Measurements from ENCODE around the gene TCOF1.

The TCOF1 gene, protein sequence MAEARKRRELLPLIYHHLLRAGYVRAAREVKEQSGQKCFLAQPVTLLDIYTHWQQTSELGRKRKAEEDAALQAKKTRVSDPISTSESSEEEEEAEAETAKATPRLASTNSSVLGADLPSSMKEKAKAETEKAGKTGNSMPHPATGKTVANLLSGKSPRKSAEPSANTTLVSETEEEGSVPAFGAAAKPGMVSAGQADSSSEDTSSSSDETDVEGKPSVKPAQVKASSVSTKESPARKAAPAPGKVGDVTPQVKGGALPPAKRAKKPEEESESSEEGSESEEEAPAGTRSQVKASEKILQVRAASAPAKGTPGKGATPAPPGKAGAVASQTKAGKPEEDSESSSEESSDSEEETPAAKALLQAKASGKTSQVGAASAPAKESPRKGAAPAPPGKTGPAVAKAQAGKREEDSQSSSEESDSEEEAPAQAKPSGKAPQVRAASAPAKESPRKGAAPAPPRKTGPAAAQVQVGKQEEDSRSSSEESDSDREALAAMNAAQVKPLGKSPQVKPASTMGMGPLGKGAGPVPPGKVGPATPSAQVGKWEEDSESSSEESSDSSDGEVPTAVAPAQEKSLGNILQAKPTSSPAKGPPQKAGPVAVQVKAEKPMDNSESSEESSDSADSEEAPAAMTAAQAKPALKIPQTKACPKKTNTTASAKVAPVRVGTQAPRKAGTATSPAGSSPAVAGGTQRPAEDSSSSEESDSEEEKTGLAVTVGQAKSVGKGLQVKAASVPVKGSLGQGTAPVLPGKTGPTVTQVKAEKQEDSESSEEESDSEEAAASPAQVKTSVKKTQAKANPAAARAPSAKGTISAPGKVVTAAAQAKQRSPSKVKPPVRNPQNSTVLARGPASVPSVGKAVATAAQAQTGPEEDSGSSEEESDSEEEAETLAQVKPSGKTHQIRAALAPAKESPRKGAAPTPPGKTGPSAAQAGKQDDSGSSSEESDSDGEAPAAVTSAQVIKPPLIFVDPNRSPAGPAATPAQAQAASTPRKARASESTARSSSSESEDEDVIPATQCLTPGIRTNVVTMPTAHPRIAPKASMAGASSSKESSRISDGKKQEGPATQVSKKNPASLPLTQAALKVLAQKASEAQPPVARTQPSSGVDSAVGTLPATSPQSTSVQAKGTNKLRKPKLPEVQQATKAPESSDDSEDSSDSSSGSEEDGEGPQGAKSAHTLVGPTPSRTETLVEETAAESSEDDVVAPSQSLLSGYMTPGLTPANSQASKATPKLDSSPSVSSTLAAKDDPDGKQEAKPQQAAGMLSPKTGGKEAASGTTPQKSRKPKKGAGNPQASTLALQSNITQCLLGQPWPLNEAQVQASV (N-terminal part only)

DNA sequence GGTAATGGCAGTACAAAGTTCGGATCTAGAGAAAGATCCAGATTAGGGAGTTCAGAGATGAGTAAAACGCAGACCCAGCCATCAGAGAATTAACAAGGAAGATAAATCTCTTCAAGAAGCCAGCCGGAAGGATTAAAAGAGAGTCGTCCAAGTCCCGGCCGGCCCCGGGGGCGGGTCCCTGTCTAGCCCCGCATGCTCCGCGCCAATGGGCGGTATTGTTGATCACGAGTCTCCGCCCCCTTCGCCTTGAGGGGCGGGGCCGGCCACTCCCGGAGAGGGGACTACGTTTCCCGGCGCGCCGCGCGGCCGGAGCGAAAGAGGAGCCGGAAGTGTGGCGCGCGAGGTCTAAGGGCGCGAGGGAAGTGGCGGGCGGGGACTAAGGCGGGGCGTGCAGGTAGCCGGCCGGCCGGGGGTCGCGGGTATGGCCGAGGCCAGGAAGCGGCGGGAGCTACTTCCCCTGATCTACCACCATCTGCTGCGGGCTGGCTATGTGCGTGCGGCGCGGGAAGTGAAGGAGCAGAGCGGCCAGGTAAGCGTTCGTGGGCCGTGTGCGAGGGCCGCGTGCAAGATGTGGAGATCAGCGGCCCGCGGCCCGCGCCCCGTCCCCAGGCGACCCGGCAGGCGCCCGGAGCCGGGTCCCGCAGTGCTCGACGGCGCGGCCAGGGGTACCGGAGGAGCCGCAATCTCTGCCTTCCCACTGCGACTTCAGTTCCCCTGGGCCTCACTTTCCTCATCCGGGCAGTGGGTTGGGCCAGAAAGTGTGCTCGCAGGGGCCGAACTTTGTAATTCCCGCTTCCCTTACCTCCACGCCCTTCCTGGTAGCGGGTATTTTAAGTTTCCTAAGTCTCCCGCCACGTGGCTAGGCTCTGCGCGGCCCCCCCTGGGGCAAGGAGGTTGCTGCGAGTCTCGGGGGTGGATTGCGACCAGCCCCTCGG lies at the start of gene TCOF1:
Gene TCOF1 (plus strand): TSS at position 372 of the 935 bp plus-strand sequence. CDS start 50 bp downstream, at position 422.
- ChIA-PET POLR2A (no interaction called here), CTCF (interaction anchor here (1.0 to 1.4 kb wide), 2 partner anchors 8 to 76 kb away, joined by 3 to 4 read pairs; no protein-coding TSS in a partner anchor)
- DNase-seq (ENCODE audit: extremely low spot score): peak; percentile 97
- TF ChIP-seq, protein P1, sequence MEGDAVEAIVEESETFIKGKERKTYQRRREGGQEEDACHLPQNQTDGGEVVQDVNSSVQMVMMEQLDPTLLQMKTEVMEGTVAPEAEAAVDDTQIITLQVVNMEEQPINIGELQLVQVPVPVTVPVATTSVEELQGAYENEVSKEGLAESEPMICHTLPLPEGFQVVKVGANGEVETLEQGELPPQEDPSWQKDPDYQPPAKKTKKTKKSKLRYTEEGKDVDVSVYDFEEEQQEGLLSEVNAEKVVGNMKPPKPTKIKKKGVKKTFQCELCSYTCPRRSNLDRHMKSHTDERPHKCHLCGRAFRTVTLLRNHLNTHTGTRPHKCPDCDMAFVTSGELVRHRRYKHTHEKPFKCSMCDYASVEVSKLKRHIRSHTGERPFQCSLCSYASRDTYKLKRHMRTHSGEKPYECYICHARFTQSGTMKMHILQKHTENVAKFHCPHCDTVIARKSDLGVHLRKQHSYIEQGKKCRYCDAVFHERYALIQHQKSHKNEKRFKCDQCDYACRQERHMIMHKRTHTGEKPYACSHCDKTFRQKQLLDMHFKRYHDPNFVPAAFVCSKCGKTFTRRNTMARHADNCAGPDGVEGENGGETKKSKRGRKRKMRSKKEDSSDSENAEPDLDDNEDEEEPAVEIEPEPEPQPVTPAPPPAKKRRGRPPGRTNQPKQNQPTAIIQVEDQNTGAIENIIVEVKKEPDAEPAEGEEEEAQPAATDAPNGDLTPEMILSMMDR (IDR thresholded peaks at IDR 0.05; ENCODE audit: control extremely low read depth, extremely low read depth, low read depth, missing control alignments): no peak

DNA sequence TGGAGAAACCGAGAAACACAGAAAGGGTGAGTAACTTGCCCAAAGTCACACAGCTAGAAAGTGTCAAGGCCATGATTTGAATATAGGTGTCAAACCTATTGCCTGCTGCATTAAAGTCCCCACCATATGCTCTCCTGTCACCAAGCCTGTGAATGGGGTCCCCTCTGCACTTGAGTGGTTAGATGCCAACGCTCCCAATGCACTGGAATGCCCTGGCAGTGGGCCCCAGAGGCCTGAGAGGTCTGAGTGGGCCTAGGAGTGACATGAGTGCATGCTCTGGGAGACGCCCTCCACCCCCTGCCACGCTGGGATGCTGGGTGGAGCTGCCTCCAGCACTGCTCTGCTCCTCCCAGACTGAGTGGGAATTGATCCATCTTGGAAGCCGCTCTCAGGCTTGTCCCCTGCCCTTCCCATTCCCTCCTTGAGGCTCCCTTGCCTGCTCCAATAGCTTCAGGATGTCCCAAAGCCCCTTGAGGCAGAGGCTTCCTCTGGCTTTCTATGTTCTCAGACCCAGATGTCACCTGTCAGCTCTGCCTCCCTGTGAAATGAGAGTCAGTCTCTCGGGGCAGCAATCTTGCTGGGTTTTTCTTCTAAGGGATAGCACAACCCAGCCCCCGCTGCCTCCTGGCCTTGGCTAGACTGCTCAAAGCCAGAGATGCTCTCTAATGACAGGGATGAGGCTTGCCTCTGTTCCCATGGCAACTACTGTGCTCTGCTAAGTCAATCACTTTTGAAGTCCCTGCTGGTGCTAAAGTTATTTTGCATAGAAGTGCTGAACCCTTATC lies 48.2 kb upstream of the TCOF1 start:
- ChIA-PET CTCF (interaction anchor here (1.2 to 1.4 kb wide), 2 partner anchors 30 to 43 kb away, joined by 3 to 4 read pairs; no protein-coding TSS in a partner anchor), POLR2A (no interaction called here)
- DNase-seq (ENCODE audit: extremely low spot score): no peak
- TF ChIP-seq, protein P1 (IDR thresholded peaks at IDR 0.05; ENCODE audit: control extremely low read depth, extremely low read depth, low read depth, missing control alignments): no peak

DNA sequence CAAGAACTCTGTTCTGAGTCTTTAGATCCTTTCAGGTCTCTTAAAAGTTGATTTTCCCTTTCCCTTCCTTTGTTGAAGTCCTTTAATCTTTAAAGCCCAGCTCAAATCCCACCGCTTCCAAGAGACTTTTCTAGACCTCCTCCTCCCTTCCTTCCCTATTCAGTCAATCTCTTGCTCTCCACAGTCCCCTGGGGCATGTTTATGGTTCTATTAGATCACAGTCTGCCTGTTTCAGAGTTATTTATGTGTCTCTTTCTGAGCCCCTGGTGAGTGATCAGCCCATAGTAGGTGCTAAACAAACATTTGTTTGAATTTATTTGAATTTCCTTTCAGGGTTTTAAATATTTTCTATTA lies 47.6 kb upstream of the TCOF1 start:
- ChIA-PET POLR2A (no interaction called here), CTCF (interaction anchor here (1.4 to 1.9 kb wide), 2 partner anchors 9 to 42 kb away, joined by 4 to 7 read pairs; no protein-coding TSS in a partner anchor)
- no peak for DNase-seq (ENCODE audit: extremely low spot score)
- TF ChIP-seq, protein P1 (IDR thresholded peaks at IDR 0.05; ENCODE audit: control extremely low read depth, extremely low read depth, low read depth, missing control alignments): no peak

DNA sequence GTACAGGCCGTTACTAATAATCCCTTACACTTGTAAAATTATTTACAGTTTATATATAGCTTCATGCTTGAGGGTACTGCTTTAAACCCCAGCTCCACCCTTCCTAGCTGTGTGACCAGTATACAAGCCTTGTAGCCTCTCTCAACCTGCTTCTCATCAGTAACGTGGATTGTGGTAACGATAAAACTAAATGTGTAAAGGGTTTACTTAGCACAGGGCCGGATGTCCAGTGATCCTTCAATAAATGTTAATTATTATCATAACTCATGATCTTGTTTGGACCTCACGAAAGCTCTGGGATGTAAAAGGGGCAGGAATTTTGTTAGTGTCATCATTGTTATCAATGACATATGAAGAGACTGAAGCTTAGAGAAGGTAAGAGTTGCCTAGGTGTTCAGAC lies 47.3 kb upstream of the TCOF1 start:
- DNase-seq (ENCODE audit: extremely low spot score): no peak
- CTCF ChIA-PET: interaction anchor here (0.7 to 1.9 kb wide), 2 partner anchors 9 to 11 kb away, joined by 3 to 7 read pairs; no protein-coding TSS in a partner anchor
- POLR2A ChIA-PET: no interaction called here
- TF ChIP-seq, protein P1 (IDR thresholded peaks at IDR 0.05; ENCODE audit: control extremely low read depth, extremely low read depth, low read depth, missing control alignments): no peak

DNA sequence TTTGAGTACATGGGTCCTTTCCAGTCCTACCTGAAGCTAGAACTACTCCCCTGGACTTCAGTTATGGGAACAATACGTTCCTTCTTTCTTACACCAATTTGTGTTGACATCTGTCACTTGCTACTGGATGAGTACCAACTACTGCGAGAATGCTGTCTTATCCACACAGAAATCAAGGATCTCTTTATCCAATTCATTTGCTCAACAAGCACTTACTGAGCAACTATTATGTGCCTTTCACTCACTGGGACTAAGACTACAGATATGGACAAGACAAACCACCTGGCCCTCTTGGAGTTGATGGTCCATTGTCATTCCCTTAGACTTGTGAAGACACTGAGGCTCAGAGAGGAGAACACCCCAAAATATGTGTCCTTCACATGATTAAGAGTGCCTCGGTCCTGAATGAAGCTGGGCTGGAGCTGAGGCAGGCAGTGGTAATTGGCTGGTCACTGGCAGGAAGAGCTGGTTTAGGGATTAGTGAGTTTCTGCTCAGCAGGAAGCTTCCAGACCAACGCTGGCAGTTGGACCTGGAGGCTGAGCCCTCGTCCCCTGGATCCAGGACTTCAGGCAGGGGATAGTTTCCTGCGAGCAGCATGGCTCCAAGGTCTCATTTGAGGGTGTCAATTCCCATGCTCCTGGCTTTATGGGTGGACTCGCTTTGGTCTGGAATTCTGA lies 46.3 kb upstream of the TCOF1 start:
- CTCF ChIA-PET: interaction anchor here (0.7 to 1.9 kb wide), 2 partner anchors 8 to 10 kb away, joined by 3 to 7 read pairs; no protein-coding TSS in a partner anchor
- DNase-seq (ENCODE audit: extremely low spot score): no peak

More for the DNA sequence above, 46.3 kb upstream of the TCOF1 start:
- POLR2A ChIA-PET: no interaction called here
- TF ChIP-seq, protein P1 (IDR thresholded peaks at IDR 0.05; ENCODE audit: control extremely low read depth, extremely low read depth, low read depth, missing control alignments): no peak

All from GM10248 (cell line).